ENCODE data around the gene HDAC7.

Gene HDAC7

GRCh38 chr12:47747596-47748506, 71.9 kb downstream of the HDAC7 start:
- Histone ChIP-seq H3K9ac (ENCODE audit: low read depth in 1 of 2, low read length in 2 of 2) (no peak overlapping the region), H3K27ac (ENCODE audit: low read depth in 2 of 2, low read length in 2 of 2) (no peak overlapping the region), H3K9me3 (ENCODE audit: control insufficient read depth in 2 of 2, low read length in 2 of 2) (no peaks in the 10 kb centered on the region), H3K27me3 (ENCODE audit: control insufficient read depth in 2 of 2, insufficient read depth in 2 of 2, low read length in 2 of 2) (no peaks in the 10 kb centered on the region), H3K36me3 (ENCODE audit: control insufficient read depth in 2 of 2, insufficient read depth in 2 of 2, low read length in 2 of 2) (no peaks in the 10 kb centered on the region), H3K4me3 (ENCODE audit: low read length in 2 of 2) (no peak overlapping the region), H3K4me1 (ENCODE audit: control insufficient read depth in 2 of 2, insufficient read depth in 2 of 2, low read length in 2 of 2) (peaks cover 5 to 7% of the 10 kb centered on the region in 2 donors)

- Histone ChIP-seq H3K9me3 (ENCODE audit: control insufficient read depth in 2 of 2, low read length in 2 of 2) (no peaks in the 10 kb centered on the region), H3K4me1 (ENCODE audit: control insufficient read depth in 2 of 2, insufficient read depth in 2 of 2, low read length in 2 of 2) (peaks cover 4 to 5% of the 10 kb centered on the region in 2 donors), H3K4me3 (ENCODE audit: low read length in 2 of 2) (no peak overlapping the region), H3K27me3 (ENCODE audit: control insufficient read depth in 2 of 2, insufficient read depth in 2 of 2, low read length in 2 of 2) (no peaks in the 10 kb centered on the region), H3K9ac (ENCODE audit: low read depth in 1 of 2, low read length in 2 of 2) (no peak overlapping the region), H3K27ac (ENCODE audit: low read depth in 2 of 2, low read length in 2 of 2) (no peak overlapping the region), H3K36me3 (ENCODE audit: control insufficient read depth in 2 of 2, insufficient read depth in 2 of 2, low read length in 2 of 2) (no peaks in the 10 kb centered on the region)
Measured at GRCh38 chr12:47747126-47747525, 72.6 kb downstream of the HDAC7 start.

DNA sequence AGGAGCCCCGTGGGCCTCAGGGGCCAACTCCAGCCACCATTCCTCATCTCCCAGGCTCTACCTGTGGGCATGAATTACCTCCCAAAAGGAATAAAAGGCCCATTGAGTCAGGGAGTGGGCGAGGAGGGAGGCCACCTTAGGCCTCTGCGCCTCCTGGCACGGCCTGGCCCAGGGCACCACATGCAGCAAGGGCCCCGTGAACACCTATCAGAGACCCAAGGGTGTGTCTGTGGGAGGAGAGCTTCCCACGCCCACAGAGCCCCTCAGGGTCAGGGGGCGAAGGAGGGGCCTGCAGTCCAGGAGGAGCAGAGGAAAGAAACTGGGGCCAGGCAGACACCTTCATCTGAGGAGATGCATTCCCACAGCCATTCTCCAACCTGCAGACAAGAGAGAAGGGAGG, 73.2 kb downstream of the HDAC7 start:
- H3K4me1 ChIP-seq (ENCODE audit: control insufficient read depth in 2 of 2, insufficient read depth in 2 of 2, low read length in 2 of 2): peaks cover 5% of the 10 kb centered on the region in 2 donors
- no peaks in the 10 kb centered on the region for H3K9me3 ChIP-seq (ENCODE audit: control insufficient read depth in 2 of 2, low read length in 2 of 2)
- no peaks in the 10 kb centered on the region for H3K36me3 ChIP-seq (ENCODE audit: control insufficient read depth in 2 of 2, insufficient read depth in 2 of 2, low read length in 2 of 2)
- H3K4me3 ChIP-seq (ENCODE audit: low read length in 2 of 2): no peak overlapping the region
- H3K27ac ChIP-seq (ENCODE audit: low read depth in 2 of 2, low read length in 2 of 2): no peak overlapping the region
- no peak overlapping the region for H3K9ac ChIP-seq (ENCODE audit: low read depth in 1 of 2, low read length in 2 of 2)
- H3K27me3 ChIP-seq (ENCODE audit: control insufficient read depth in 2 of 2, insufficient read depth in 2 of 2, low read length in 2 of 2): no peaks in the 10 kb centered on the region

DNA sequence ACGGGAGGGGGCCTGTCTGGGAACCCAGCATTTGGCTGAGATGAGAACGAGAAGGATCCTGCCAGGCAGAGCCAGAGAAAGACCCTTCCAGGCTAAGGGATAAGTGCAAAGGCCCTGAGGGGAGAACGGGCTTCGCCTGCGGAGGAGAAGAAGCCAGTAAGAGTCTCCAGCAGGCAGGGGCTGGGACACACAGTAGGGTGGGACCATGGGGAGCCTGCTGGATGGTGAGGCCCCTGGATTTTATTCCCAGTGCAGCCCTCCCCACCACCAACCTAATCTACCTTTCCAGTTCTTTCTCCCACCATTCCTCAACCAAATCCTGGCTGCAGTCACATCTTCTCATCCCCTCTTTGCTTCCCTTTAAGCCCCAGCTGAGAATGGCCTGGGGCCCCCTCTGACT, 73.6 kb downstream of the HDAC7 start:
- Histone ChIP-seq H3K27ac (ENCODE audit: low read depth in 2 of 2, low read length in 2 of 2) (no peak overlapping the region), H3K9ac (ENCODE audit: low read depth in 1 of 2, low read length in 2 of 2) (no peak overlapping the region), H3K4me3 (ENCODE audit: low read length in 2 of 2) (no peak overlapping the region)

GRCh38 chr12:47745485-47746041, 74.1 kb downstream of the HDAC7 start:
- H3K9me3 ChIP-seq (ENCODE audit: control insufficient read depth in 2 of 2, low read length in 2 of 2): no peaks in the 10 kb centered on the region
- no peaks in the 10 kb centered on the region for H3K36me3 ChIP-seq (ENCODE audit: control insufficient read depth in 2 of 2, insufficient read depth in 2 of 2, low read length in 2 of 2)
- no peak overlapping the region for H3K4me3 ChIP-seq (ENCODE audit: low read length in 2 of 2)
- H3K4me1 ChIP-seq (ENCODE audit: control insufficient read depth in 2 of 2, insufficient read depth in 2 of 2, low read length in 2 of 2): peaks cover 12 to 13% of the 10 kb centered on the region in 2 donors
- no peak overlapping the region for H3K9ac ChIP-seq (ENCODE audit: low read depth in 1 of 2, low read length in 2 of 2)
- no peak overlapping the region for H3K27ac ChIP-seq (ENCODE audit: low read depth in 2 of 2, low read length in 2 of 2)
- H3K27me3 ChIP-seq (ENCODE audit: control insufficient read depth in 2 of 2, insufficient read depth in 2 of 2, low read length in 2 of 2): no peaks in the 10 kb centered on the region

More for the DNA sequence above, 73.6 kb downstream of the HDAC7 start:
- peaks cover 8 to 9% of the 10 kb centered on the region in 2 donors for H3K4me1 ChIP-seq (ENCODE audit: control insufficient read depth in 2 of 2, insufficient read depth in 2 of 2, low read length in 2 of 2)
- no peaks in the 10 kb centered on the region for H3K36me3 ChIP-seq (ENCODE audit: control insufficient read depth in 2 of 2, insufficient read depth in 2 of 2, low read length in 2 of 2)
- no peaks in the 10 kb centered on the region for H3K9me3 ChIP-seq (ENCODE audit: control insufficient read depth in 2 of 2, low read length in 2 of 2)
- H3K27me3 ChIP-seq (ENCODE audit: control insufficient read depth in 2 of 2, insufficient read depth in 2 of 2, low read length in 2 of 2): no peaks in the 10 kb centered on the region

- H3K27me3 ChIP-seq (ENCODE audit: control insufficient read depth in 2 of 2, insufficient read depth in 2 of 2, low read length in 2 of 2): no peaks in the 10 kb centered on the region
- H3K9me3 ChIP-seq (ENCODE audit: control insufficient read depth in 2 of 2, low read length in 2 of 2): no peaks in the 10 kb centered on the region
- no peak overlapping the region for H3K9ac ChIP-seq (ENCODE audit: low read depth in 1 of 2, low read length in 2 of 2)
- no peak overlapping the region for H3K4me3 ChIP-seq (ENCODE audit: low read length in 2 of 2)
- H3K27ac ChIP-seq (ENCODE audit: low read depth in 2 of 2, low read length in 2 of 2): no peak overlapping the region
- H3K4me1 ChIP-seq (ENCODE audit: control insufficient read depth in 2 of 2, insufficient read depth in 2 of 2, low read length in 2 of 2): peaks cover 17 to 18% of the 10 kb centered on the region in 2 donors
- H3K36me3 ChIP-seq (ENCODE audit: control insufficient read depth in 2 of 2, insufficient read depth in 2 of 2, low read length in 2 of 2): no peaks in the 10 kb centered on the region
Measured at GRCh38 chr12:47744778-47745436, 74.8 kb downstream of the HDAC7 start.

DNA sequence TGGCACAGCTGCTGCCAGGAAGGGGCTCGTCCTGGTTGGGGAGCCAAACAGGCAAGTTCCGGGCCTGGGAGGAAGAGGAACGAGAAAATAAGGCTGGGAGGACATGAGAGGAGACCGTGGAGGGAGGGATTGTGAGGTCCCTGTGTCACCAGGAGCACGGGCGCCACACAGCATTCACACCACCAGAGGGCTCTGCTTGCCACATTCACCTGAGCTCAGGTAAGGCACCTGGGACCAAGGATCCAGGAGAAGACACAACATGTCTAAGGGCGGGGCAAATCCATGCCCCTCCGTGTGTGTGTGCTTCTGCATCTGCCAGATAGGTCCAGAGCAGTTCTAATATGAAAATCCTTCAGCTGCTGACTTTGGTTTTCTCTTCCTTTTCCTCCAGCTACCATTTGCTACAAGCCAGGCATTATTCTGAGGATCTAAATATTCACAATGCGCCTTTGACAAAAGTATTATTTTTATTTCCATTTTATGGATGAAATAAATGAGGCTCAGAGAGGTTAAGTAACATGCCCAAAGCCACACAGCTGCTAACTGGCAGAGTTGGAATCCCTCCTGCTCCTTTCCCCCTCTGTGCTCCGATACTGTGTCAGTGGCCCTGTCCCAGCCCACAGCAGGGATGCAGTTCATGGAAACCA, 75.6 kb downstream of the HDAC7 start:
- Histone ChIP-seq H3K36me3 (ENCODE audit: control insufficient read depth in 2 of 2, insufficient read depth in 2 of 2, low read length in 2 of 2) (no peaks in the 10 kb centered on the region), H3K9ac (ENCODE audit: low read depth in 1 of 2, low read length in 2 of 2) (no peak overlapping the region), H3K9me3 (ENCODE audit: control insufficient read depth in 2 of 2, low read length in 2 of 2) (no peaks in the 10 kb centered on the region), H3K27ac (ENCODE audit: low read depth in 2 of 2, low read length in 2 of 2) (no peak overlapping the region), H3K4me1 (ENCODE audit: control insufficient read depth in 2 of 2, insufficient read depth in 2 of 2, low read length in 2 of 2) (peaks cover 18 to 20% of the 10 kb centered on the region in 2 donors), H3K27me3 (ENCODE audit: control insufficient read depth in 2 of 2, insufficient read depth in 2 of 2, low read length in 2 of 2) (no peaks in the 10 kb centered on the region), H3K4me3 (ENCODE audit: low read length in 2 of 2) (no peak overlapping the region)

GRCh38 chr12:47743311-47743860, 76.3 kb downstream of the HDAC7 start:
- no peak overlapping the region for H3K4me3 ChIP-seq (ENCODE audit: low read length in 2 of 2)
- no peaks in the 10 kb centered on the region for H3K27me3 ChIP-seq (ENCODE audit: control insufficient read depth in 2 of 2, insufficient read depth in 2 of 2, low read length in 2 of 2)
- H3K4me1 ChIP-seq (ENCODE audit: control insufficient read depth in 2 of 2, insufficient read depth in 2 of 2, low read length in 2 of 2): peaks cover 18 to 20% of the 10 kb centered on the region in 2 donors
- no peak overlapping the region for H3K9ac ChIP-seq (ENCODE audit: low read depth in 1 of 2, low read length in 2 of 2)
- H3K9me3 ChIP-seq (ENCODE audit: control insufficient read depth in 2 of 2, low read length in 2 of 2): no peaks in the 10 kb centered on the region
- no peak overlapping the region for H3K27ac ChIP-seq (ENCODE audit: low read depth in 2 of 2, low read length in 2 of 2)
- H3K36me3 ChIP-seq (ENCODE audit: control insufficient read depth in 2 of 2, insufficient read depth in 2 of 2, low read length in 2 of 2): no peaks in the 10 kb centered on the region

- peaks cover 18 to 20% of the 10 kb centered on the region in 2 donors for H3K4me1 ChIP-seq (ENCODE audit: control insufficient read depth in 2 of 2, insufficient read depth in 2 of 2, low read length in 2 of 2)
- H3K9ac ChIP-seq (ENCODE audit: low read depth in 1 of 2, low read length in 2 of 2): no peak overlapping the region
- no peaks in the 10 kb centered on the region for H3K36me3 ChIP-seq (ENCODE audit: control insufficient read depth in 2 of 2, insufficient read depth in 2 of 2, low read length in 2 of 2)
- H3K27ac ChIP-seq (ENCODE audit: low read depth in 2 of 2, low read length in 2 of 2): no peak overlapping the region
- no peak overlapping the region for H3K4me3 ChIP-seq (ENCODE audit: low read length in 2 of 2)
- H3K9me3 ChIP-seq (ENCODE audit: control insufficient read depth in 2 of 2, low read length in 2 of 2): no peaks in the 10 kb centered on the region
- H3K27me3 ChIP-seq (ENCODE audit: control insufficient read depth in 2 of 2, insufficient read depth in 2 of 2, low read length in 2 of 2): no peaks in the 10 kb centered on the region
Measured at GRCh38 chr12:47742253-47742825, 77.4 kb downstream of the HDAC7 start.
